H1 (cell line): ENCODE results near the gene NEURL1B.

Experiments used
- CEBPB ChIP-seq: IDR thresholded peaks from 2 replicates; pipeline ENCODE4 v1.6.1; 2012; ENCODE audit warnings: low read depth, low read length
- EZH2 ChIP-seq: fragments of 200-600 bp; sonication (generic); IDR thresholded peaks from 2 replicates; pipeline ENCODE4 v1.7.1; 2012; ENCODE audit warnings: low read depth, mild to moderate bottlenecking, moderate library complexity, low read length, inconsistent platforms; ENCODE audit not compliant: severe bottlenecking
- MAFK ChIP-seq: IDR thresholded peaks from 2 replicates; pipeline ENCODE4 v1.6.1; 2012; ENCODE audit warnings: low read depth, mild to moderate bottlenecking, improper control_type of control experiment, low read length
- POLR2A ChIP-seq, 2 experiments: IDR thresholded peaks; 1 replicate in 1 of 2; 2 replicates in 1 of 2; pipeline ENCODE4 v1.6.1; 2011; ENCODE audit warnings: low read depth in 2 of 2, low read length in 2 of 2, mild to moderate bottlenecking in 2 of 2; ENCODE audit errors: control extremely low read depth in 1 of 2
- RAD21 ChIP-seq, 2 experiments: IDR thresholded peaks in 1 of 2; conservative IDR thresholded peaks in 1 of 2; 2 replicates each; pipeline ENCODE4 v1.6.1; 2011; ENCODE audit warnings: low read depth in 2 of 2, low read length in 2 of 2, improper control_type of control experiment in 1 of 2, inconsistent platforms in 1 of 2, mild to moderate bottlenecking in 1 of 2, moderate library complexity in 1 of 2

GRCh38 chr5:172642926-172643871 is 2.1 kb downstream of the NEURL1B start:
- TF ChIP-seq MAFK (no peak), EZH2 (no peak), CEBPB (no peak), POLR2A (IDR thresholded peaks at IDR 0.05; ENCODE audit: control extremely low read depth in 1 of 2, low read depth in 2 of 2, low read length in 2 of 2) (no peak), RAD21 (IDR thresholded peaks at IDR 0.05 in 1 of 2, conservative IDR thresholded peaks at IDR 0.05 in 1 of 2; ENCODE audit: low read depth in 2 of 2, low read length in 2 of 2) (no peak)
